ENCODE measurements around the gene PAQR9. TPM values are rescaled to one million over a fixed set of nuclear protein-coding genes. Genes with fewer than 3 reads are reported as not detected.

Gene PAQR9
- total RNA-seq, 2 experiments from 2014 or later = not detected

- Histone ChIP-seq H3K27ac (ENCODE audit: low read depth, low read length, poor library complexity, severe bottlenecking) (peak overlapping the region; percentile 82), H3K36me3 (ENCODE audit: insufficient read depth, low read length) (peaks cover 24% of the 10 kb centered on the region), H3K9me2 (ENCODE audit: insufficient read depth, low read length) (no peaks in the 10 kb centered on the region), H4K20me1 (ENCODE audit: insufficient read depth, low read length) (peaks cover 36% of the 10 kb centered on the region), H3K4me2 (ENCODE audit: low read length) (peak overlapping the region; percentile 97), H3K79me2 (ENCODE audit: insufficient read depth, low read depth, low read length) (peaks cover 65% of the 10 kb centered on the region), H3K9me3 (ENCODE audit: low read length) (no peaks in the 10 kb centered on the region), H2AFZ (ENCODE audit: low read length) (peak overlapping the region; percentile 91; the same call in 1 of the 2 replicates), H3K4me1 (ENCODE audit: insufficient read depth, low read length, poor library complexity, severe bottlenecking) (peaks cover 32% of the 10 kb centered on the region), H3K4me3 (ENCODE audit: low read depth, low read length, poor library complexity, severe bottlenecking) (peak overlapping the region; percentile 100)
- no peak for TF ChIP-seq CTCF (conservative IDR thresholded peaks at IDR 0.05; ENCODE audit: low read length)
- TF ChIP-seq EZH2phosphoT487 (IDR thresholded peaks at IDR 0.05; ENCODE audit: borderline replicate concordance, low read depth, low read length) = no peak
- ChIA-PET POLR2A (interaction anchor here (0.7 to 3.3 kb wide), 11 partner anchors 7 to 423 kb away, joined by 3 to 37 read pairs (median 3); partner anchors contain the start of gene ATR), CTCF (ENCODE audit: unreplicated experiment) (no interaction called here)
- peak; percentile 60 for DNase-seq (ENCODE audit: low spot score)
- BruUV-seq (replicated peaks) = no TSS peak
- intact Hi-C loops (cut with micrococcal nuclease; ENCODE audit: unreplicated experiment) = loop anchor here (10.0 kb wide), 2 partner anchors 843 to 977 kb away; partner anchors contain the start of gene SLC9A9
Observed at GRCh38 chr3:143002083-143002712, 38.7 kb upstream of the PAQR9 start.

GRCh38 chr3:143001369-143002082 lies 38.1 kb upstream of the PAQR9 start, which contains the start of gene U2SURP:
Gene U2SURP, plus strand, starts transcription at chr3:143001570. Its CDS starts 59 bp downstream, at chr3:143001629.
- ChIA-PET CTCF (ENCODE audit: unreplicated experiment) (interaction anchor here (0.5 kb wide), 1 partner anchor 19 kb away, joined by 3 read pairs; no protein-coding TSS in a partner anchor), POLR2A (interaction anchor here (0.6 to 3.3 kb wide), 20 partner anchors 8 to 1177 kb away, joined by 3 to 37 read pairs (median 4); partner anchors contain the start of genes ATR and DIPK2A)
- no TSS peak for BruUV-seq (replicated peaks)
- Histone ChIP-seq H4K20me1 (ENCODE audit: insufficient read depth, low read length) (peaks cover 31% of the 10 kb centered on the region), H2AFZ (ENCODE audit: low read length) (peak within 1 kb of the TSS; percentile 91), H3K9me3 (ENCODE audit: low read length) (no peaks in the 10 kb centered on the region), H3K79me2 (ENCODE audit: insufficient read depth, low read depth, low read length) (peaks cover 59% of the 10 kb centered on the region), H3K4me2 (ENCODE audit: low read length) (peak within 1 kb of the TSS; percentile 97), H3K9me2 (ENCODE audit: insufficient read depth, low read length) (no peaks in the 10 kb centered on the region), H3K4me3 (ENCODE audit: low read depth, low read length, poor library complexity, severe bottlenecking) (peak within 1 kb of the TSS; percentile 100), H3K27ac (ENCODE audit: low read depth, low read length, poor library complexity, severe bottlenecking) (peak within 1 kb of the TSS; percentile 82), H3K4me1 (ENCODE audit: insufficient read depth, low read length, poor library complexity, severe bottlenecking) (peaks cover 25% of the 10 kb centered on the region), H3K36me3 (ENCODE audit: insufficient read depth, low read length) (peaks cover 17% of the 10 kb centered on the region)
- no peak for TF ChIP-seq EZH2phosphoT487 (IDR thresholded peaks at IDR 0.05; ENCODE audit: borderline replicate concordance, low read depth, low read length)
- no peak for TF ChIP-seq CTCF (conservative IDR thresholded peaks at IDR 0.05; ENCODE audit: low read length)
- intact Hi-C loops (cut with micrococcal nuclease; ENCODE audit: unreplicated experiment) = loop anchor here (2.0 to 10.0 kb wide), 4 partner anchors 423 to 977 kb away; partner anchors contain the start of genes ATR, DIPK2A and SLC9A9
- DNase-seq (ENCODE audit: low spot score) = peak; percentile 96
